HG02870 (cell line): Measurements from ENCODE around the gene BATF2.

Source experiments
- ATAC-seq: cut with Tn5 transposase; IDR thresholded peaks from one replicate; pipeline ENCODE4 v1.9.1; 2021; ENCODE audit warnings: mild to moderate bottlenecking, moderate library complexity; ENCODE audit not compliant: unreplicated experiment

BATF2 gene

GRCh38 chr11:64970731-64971151 is 26.0 kb downstream of the BATF2 start:
- no peak for ATAC-seq

GRCh38 chr11:64969209-64969608 is 27.6 kb downstream of the BATF2 start:
- no peak for ATAC-seq

GRCh38 chr11:64967375-64967774 is 29.4 kb downstream of the BATF2 start:
- no peak for ATAC-seq

GRCh38 chr11:64963072-64963631 is 33.6 kb downstream of the BATF2 start:
- no peak for ATAC-seq

- ATAC-seq: no peak
These were observed 36.1 kb downstream of the BATF2 start for GRCh38 chr11:64960719-64961118.

GRCh38 chr11:64959498-64959897 is 37.3 kb downstream of the BATF2 start:
- ATAC-seq: no peak

GRCh38 chr11:64954201-64954600 is 42.6 kb downstream of the BATF2 start:
- ATAC-seq: no peak

GRCh38 chr11:64951529-64951928 is 45.2 kb downstream of the BATF2 start:
- ATAC-seq: no peak

GRCh38 chr11:64947208-64947814 is 49.5 kb downstream of the BATF2 start:
- ATAC-seq: no peak
